ENCODE data around the gene ADCYAP1R1. TPM values are rescaled to one million over a fixed set of nuclear protein-coding genes. Genes with fewer than 3 reads are reported as not detected.
A peak's percentile ranks its signal among the peaks of the same experiment; 100 is the strongest.

ADCYAP1R1 gene
- total and polyA plus RNA-seq, 12 donors, result 0.22 to 25.0 (median 1.5) TPM

DNA sequence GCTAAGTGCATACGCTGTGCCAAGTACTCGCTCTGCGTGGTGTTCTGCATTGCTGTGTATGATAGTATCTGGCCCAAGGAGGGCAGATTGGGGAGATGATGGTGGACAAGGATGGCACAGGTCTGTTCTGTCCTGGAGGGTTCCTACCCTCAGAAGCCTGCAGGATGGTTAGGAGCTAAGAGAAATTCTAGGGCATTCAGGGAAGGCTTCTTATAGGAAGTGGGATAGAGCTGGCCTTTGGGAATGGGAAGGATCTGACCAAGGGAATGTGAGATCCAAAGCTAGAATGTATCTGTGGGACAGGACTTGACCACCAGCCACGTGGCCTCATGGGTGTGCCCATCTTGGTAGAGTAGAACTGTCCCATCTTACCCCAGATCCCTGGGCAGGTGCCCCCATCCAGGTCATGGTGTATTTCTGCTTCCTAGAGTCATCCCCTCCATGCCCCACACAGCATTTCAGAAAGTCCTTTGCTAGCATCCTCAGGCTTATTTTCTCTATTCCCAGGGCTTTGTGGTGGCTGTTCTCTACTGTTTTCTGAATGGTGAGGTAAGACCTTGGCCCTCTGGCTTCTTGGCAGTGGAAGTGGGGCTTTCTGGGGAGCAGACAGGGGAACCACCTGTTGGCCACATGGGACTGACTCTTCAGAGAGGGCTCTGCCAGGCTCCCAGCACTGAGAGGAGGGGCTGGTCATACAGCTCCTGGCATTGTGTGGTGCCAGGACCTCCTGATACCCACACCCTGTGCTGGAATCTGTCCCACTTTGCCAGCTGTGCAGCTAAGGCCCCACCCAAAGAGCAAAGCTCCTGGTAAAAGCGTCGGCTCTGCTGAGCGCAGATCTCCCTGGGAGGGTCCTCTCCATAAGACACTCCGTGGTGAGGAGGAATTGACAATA lies 52.5 kb downstream of the ADCYAP1R1 start:
- WGBS, 4 donors, result 81 to 86% (median 86%) methylated on average over 4 to 8 of the region's 8 CpGs
- H3K27me3 ChIP-seq, result no peaks in the 10 kb centered on the region
- no peak for TF ChIP-seq POLR2A (IDR thresholded peaks at IDR 0.05)
- TF ChIP-seq, protein P1, sequence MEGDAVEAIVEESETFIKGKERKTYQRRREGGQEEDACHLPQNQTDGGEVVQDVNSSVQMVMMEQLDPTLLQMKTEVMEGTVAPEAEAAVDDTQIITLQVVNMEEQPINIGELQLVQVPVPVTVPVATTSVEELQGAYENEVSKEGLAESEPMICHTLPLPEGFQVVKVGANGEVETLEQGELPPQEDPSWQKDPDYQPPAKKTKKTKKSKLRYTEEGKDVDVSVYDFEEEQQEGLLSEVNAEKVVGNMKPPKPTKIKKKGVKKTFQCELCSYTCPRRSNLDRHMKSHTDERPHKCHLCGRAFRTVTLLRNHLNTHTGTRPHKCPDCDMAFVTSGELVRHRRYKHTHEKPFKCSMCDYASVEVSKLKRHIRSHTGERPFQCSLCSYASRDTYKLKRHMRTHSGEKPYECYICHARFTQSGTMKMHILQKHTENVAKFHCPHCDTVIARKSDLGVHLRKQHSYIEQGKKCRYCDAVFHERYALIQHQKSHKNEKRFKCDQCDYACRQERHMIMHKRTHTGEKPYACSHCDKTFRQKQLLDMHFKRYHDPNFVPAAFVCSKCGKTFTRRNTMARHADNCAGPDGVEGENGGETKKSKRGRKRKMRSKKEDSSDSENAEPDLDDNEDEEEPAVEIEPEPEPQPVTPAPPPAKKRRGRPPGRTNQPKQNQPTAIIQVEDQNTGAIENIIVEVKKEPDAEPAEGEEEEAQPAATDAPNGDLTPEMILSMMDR (IDR thresholded peaks at IDR 0.05), result no peak
- no peaks in the 10 kb centered on the region for H3K36me3 ChIP-seq (replicated peaks in 1 of 2)
- no peak overlapping the region for H3K4me3 ChIP-seq
- intact Hi-C loops (cut with DNase I), result loop anchor here in 1 of 2 donors (10.0 kb wide), 1 partner anchor 80 kb away; no protein-coding TSS in a partner anchor
- peak in 2 of 7 donors; percentile 6 to 38 for DNase-seq
- H3K4me1 ChIP-seq (replicated peaks in 1 of 2), result no peaks in the 10 kb centered on the region
- no peaks in the 10 kb centered on the region for H3K9me3 ChIP-seq (replicated peaks in 1 of 3)
- no peak overlapping the region for H3K27ac ChIP-seq

DNA sequence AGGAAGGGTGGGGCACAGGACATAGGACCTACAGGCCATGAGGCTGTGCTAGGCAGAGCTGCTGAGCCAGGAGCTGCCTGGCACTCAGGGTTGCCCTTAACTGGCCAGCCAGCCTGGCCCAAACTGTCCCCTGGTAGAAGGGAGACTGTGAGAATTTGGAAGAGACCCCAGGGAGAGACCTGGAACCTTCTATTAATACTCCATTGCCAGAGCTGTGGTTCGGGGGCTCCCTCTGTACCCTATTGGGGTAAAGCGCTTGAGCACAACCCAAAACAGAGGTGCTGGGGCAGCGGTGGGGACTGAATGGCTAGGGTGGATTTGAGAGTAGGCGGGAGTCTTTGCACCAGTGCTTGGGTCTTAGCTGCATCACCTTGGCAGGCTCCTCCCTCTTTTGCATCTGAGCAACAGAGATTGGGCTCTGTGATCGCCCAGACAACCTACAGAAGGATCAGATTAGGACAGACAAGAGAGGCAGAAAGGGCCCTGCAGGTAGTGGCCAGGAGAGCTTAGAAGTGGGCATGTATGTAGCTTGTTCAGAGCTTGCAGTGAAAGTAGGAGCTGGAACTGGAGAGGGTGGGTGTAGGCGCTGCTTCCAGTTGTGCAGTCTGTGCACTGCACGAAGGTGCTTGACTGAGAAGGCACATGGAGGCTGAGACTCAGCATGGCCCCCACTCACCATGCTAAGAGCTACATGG lies 53.3 kb downstream of the ADCYAP1R1 start:
- H3K36me3 ChIP-seq (replicated peaks in 1 of 2), result no peaks in the 10 kb centered on the region
- DNase-seq, result peak in 2 of 7 donors; percentile 6 to 39
- H3K4me3 ChIP-seq, result no peak overlapping the region
- H3K9me3 ChIP-seq (replicated peaks in 1 of 3), result no peaks in the 10 kb centered on the region
- no peak overlapping the region for H3K27ac ChIP-seq
- no peak for TF ChIP-seq POLR2A (IDR thresholded peaks at IDR 0.05)
- TF ChIP-seq, protein P1 (IDR thresholded peaks at IDR 0.05), result no peak
- intact Hi-C loops (cut with DNase I), result loop anchor here in 1 of 2 donors (10.0 kb wide), 1 partner anchor 81 kb away; no protein-coding TSS in a partner anchor
- H3K4me1 ChIP-seq (replicated peaks in 1 of 2), result no peaks in the 10 kb centered on the region
- no peaks in the 10 kb centered on the region for H3K27me3 ChIP-seq
- WGBS, 4 donors, result 74 to 85% (median 84%) methylated on average over 7 of the region's 7 CpGs

DNA sequence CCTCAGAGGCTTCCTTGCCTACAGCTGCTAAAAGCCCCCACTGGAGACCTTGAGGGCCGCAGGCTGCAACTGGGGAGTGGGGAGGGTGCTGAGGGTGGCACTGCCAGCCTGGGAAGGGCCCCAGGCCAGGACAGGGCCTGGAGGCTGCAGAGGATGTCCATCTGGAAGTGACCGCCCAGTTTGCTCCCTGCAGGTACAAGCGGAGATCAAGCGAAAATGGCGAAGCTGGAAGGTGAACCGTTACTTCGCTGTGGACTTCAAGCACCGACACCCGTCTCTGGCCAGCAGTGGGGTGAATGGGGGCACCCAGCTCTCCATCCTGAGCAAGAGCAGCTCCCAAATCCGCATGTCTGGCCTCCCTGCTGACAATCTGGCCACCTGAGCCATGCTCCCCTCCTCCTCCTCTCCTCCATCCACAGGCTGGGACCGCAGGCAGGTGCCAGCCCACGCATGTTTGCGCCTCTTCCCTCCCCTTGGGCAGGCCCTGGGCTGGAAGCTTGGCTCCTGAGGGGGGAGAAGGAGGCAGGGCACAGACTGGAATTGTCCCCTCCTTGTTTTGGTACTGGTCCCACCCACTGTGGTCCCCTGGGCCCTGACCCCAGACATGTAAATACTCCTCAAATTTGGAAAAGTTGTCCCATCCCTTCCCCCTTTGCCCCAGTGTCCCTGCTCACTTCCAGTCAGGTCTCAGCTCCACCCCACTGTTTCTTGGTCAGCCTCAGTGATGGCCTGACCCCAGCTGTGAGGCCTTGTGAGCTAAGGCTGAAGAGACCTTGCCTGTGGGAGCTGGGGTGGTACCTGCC lies 54.4 kb downstream of the ADCYAP1R1 start:
- Histone ChIP-seq H3K4me1 (replicated peaks in 1 of 2) (no peaks in the 10 kb centered on the region), H3K9me3 (replicated peaks in 1 of 3) (no peaks in the 10 kb centered on the region), H3K4me3 (no peak overlapping the region), H3K27me3 (no peaks in the 10 kb centered on the region), H3K36me3 (replicated peaks in 1 of 2) (no peaks in the 10 kb centered on the region), H3K27ac (no peak overlapping the region)
- DNase-seq, result peak in 2 of 7 donors; percentile 7 to 35
- no peak for TF ChIP-seq POLR2A (IDR thresholded peaks at IDR 0.05)
- TF ChIP-seq, protein P1 (IDR thresholded peaks at IDR 0.05), result no peak
- 87 to 90% (median 88%) methylated on average over 8 to 13 of the region's 13 CpGs for WGBS, 4 donors
- intact Hi-C loops (cut with DNase I), result loop anchor here in 1 of 2 donors (10.0 kb wide), 1 partner anchor 82 kb away; no protein-coding TSS in a partner anchor

All from adrenal gland (tissue), 12 donors.